Astrocyte (in vitro differentiated cells and primary cell): ENCODE results near the gene LLCFC1. TPM values are rescaled to one million over a fixed set of nuclear protein-coding genes. Genes with fewer than 3 reads are reported as not detected.

Experiments
- DNase-seq: peaks from one replicate; pipeline ENCODE4 v3.0.0-alpha.2; 2010; ENCODE audit warnings: low read depth
- FAIRE-seq: peaks from 2 replicates; lab custom pipeline; 2011; peaks lifted over from hg19 to GRCh38; lab: Jason Lieb, UNC
- H2AFZ ChIP-seq: 2 replicates; pipeline ENCODE4 v1.6.0; 2012; ENCODE audit warnings: low read depth, low read length, inconsistent platforms
- H3K27ac ChIP-seq: 2 replicates; pipeline ENCODE4 v1.5.1; 2011; ENCODE audit warnings: low read depth, low read length, inconsistent platforms
- H3K27me3 ChIP-seq: 2 replicates; pipeline ENCODE4 v1.6.0; 2011; ENCODE audit warnings: low read length, inconsistent platforms; ENCODE audit not compliant: insufficient read depth
- H3K36me3 ChIP-seq: 2 replicates; pipeline ENCODE4 v1.5.1; 2011; ENCODE audit warnings: low read length, inconsistent platforms; ENCODE audit not compliant: insufficient read depth
- H3K4me1 ChIP-seq: 2 replicates; pipeline ENCODE4 v1.5.1; 2011; ENCODE audit warnings: low read length, inconsistent platforms; ENCODE audit not compliant: insufficient read depth
- H3K4me2 ChIP-seq: 2 replicates; pipeline ENCODE4 v1.6.0; 2012; ENCODE audit warnings: low read length, inconsistent platforms
- H3K4me3 ChIP-seq: 2 replicates; pipeline ENCODE4 v1.5.1; 2011; ENCODE audit warnings: low read depth, mild to moderate bottlenecking, low read length, inconsistent platforms; ENCODE audit not compliant: insufficient read depth
- H3K79me2 ChIP-seq: 2 replicates; pipeline ENCODE4 v1.6.0; 2012; ENCODE audit warnings: mild to moderate bottlenecking, low read length, inconsistent platforms; ENCODE audit not compliant: insufficient read depth
- H3K9ac ChIP-seq: 2 replicates; pipeline ENCODE4 v1.6.0; 2012; ENCODE audit warnings: mild to moderate bottlenecking, low read length, inconsistent platforms
- H3K9me3 ChIP-seq: 2 replicates; pipeline ENCODE4 v1.5.1; 2012; ENCODE audit warnings: low read depth, mild to moderate bottlenecking, low read length, inconsistent platforms; ENCODE audit not compliant: insufficient read depth
- H4K20me1 ChIP-seq: 2 replicates; pipeline ENCODE4 v1.6.0; 2012; ENCODE audit warnings: low read length, inconsistent platforms; ENCODE audit not compliant: insufficient read depth
- H3K27ac Mint-ChIP-seq: one replicate; pipeline ENCODE4 v1.8.0; 2021; ENCODE audit warnings: mild to moderate bottlenecking, mixed read lengths; ENCODE audit not compliant: unreplicated experiment
- H3K27me3 Mint-ChIP-seq: one replicate; pipeline ENCODE4 v1.8.0; 2021; ENCODE audit warnings: low read depth, mixed read lengths; ENCODE audit not compliant: unreplicated experiment
- H3K36me3 Mint-ChIP-seq: one replicate; pipeline ENCODE4 v1.8.0; 2021; ENCODE audit warnings: low read depth, mixed read lengths; ENCODE audit not compliant: unreplicated experiment
- H3K4me1 Mint-ChIP-seq: one replicate; pipeline ENCODE4 v1.8.0; 2021; ENCODE audit warnings: low read depth, mixed read lengths; ENCODE audit not compliant: unreplicated experiment
- H3K4me3 Mint-ChIP-seq: one replicate; pipeline ENCODE4 v1.8.0; 2021; ENCODE audit warnings: mild to moderate bottlenecking, moderate library complexity, mixed read lengths; ENCODE audit not compliant: unreplicated experiment
- H3K9me3 Mint-ChIP-seq: one replicate; pipeline ENCODE4 v1.8.0; 2021; ENCODE audit warnings: mild to moderate bottlenecking, mixed read lengths; ENCODE audit not compliant: unreplicated experiment
- CTCF ChIP-seq: IDR thresholded peaks from 2 replicates; pipeline ENCODE4 v1.5.1; 2011; ENCODE audit warnings: low read depth, mild to moderate bottlenecking, inconsistent platforms, low read length, moderate library complexity; ENCODE audit not compliant: insufficient read depth
- EZH2 ChIP-seq: IDR thresholded peaks from 2 replicates; pipeline ENCODE4 v1.6.1; 2012; ENCODE audit warnings: mild to moderate bottlenecking, low read length, inconsistent platforms; ENCODE audit not compliant: insufficient read depth
- total RNA-seq: library from RNA; stranded (reverse); gene quantifications from 2 replicates; pipeline ENCODE4 v1.2.1, GENCODE V29; 2021

Gene LLCFC1
- total RNA-seq, 1 donor from 2014 or later = not detected

DNA sequence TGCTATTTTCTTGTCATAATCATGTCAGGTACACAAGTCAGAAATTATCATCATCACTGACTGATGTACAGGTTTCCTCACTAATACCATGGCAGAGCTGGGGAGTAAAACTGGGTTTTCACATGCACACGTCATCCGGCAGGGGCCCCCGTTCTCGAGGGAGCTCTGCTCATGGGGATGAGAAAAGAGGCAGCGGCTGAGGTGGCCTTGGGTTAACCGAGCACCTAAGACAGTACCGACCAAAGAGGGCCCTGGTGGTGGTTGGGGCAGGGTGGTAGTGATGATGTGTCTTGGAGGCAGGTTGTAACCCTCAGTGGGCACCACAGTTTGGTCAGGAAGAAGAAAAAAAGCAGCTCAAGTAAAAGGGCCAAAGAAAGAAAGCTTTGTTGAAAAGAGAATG lies 41.6 kb upstream of the LLCFC1 start:
- FAIRE-seq (no peak), DNase-seq (no peak)
- TF ChIP-seq EZH2 (no peak), CTCF (no peak)
- Histone ChIP-seq H3K4me3 (no peak overlapping the region), H3K9me3 (no peaks in the 10 kb centered on the region), H3K4me2 (no peak overlapping the region), H3K27ac (no peak overlapping the region), H4K20me1 (no peaks in the 10 kb centered on the region), H3K79me2 (no peaks in the 10 kb centered on the region), H3K4me1 (no peaks in the 10 kb centered on the region), H3K27me3 (peaks cover 3% of the 10 kb centered on the region), H2AFZ (no peak overlapping the region), H3K9ac (no peak overlapping the region), H3K36me3 (no peaks in the 10 kb centered on the region)
- Mint-ChIP-seq H3K36me3 (peaks cover 4% of the 10 kb centered on the region), H3K4me1 (no peaks in the 10 kb centered on the region), H3K4me3 (no peak overlapping the region), H3K27ac (no peak overlapping the region), H3K27me3 (peaks cover 43% of the 10 kb centered on the region), H3K9me3 (peaks cover 6% of the 10 kb centered on the region)

DNA sequence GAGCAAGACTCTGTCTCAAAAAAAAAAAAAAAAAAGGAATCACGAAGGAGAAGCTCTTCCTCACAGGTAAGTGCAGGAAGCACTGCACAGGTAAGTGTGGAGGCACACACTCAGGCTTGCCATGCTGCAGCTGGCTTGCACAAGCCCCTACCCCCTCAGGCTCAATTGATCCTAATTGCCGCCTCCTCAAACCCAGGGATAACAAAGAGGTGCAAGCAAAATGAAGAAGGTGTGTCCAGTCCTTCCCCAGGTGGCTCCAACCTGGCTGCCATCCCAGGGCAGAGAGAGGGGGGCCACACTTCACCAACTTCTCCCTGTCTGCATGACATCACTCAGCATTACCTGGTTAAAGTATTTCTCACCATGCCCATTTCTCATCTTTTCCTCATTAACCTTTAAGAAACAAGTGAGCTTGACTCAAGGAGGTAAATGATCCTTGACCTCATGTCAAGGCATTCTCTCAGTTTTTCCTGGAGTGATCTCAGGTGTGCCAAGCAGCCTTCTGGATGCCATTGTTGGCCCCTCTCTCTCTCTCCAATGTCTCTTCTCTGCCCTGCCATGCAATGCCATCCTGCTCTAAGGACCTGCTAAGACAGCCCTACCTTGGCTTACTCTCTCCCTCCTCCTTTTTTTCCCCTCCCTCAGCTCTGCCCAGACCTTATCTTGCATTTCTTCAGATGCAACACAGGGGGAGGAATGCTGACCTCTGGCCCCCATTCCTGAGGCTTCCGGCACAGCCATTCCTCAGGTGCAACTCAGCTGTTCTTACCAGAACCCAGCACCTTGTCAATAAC lies 40.7 kb upstream of the LLCFC1 start:
- FAIRE-seq (no peak), DNase-seq (no peak)
- Histone ChIP-seq H3K79me2 (no peaks in the 10 kb centered on the region), H3K4me3 (no peak overlapping the region), H3K27ac (no peak overlapping the region), H3K4me1 (no peaks in the 10 kb centered on the region), H3K9ac (no peak overlapping the region), H3K27me3 (peaks cover 3% of the 10 kb centered on the region), H3K4me2 (no peak overlapping the region), H4K20me1 (no peaks in the 10 kb centered on the region), H3K36me3 (no peaks in the 10 kb centered on the region), H2AFZ (no peak overlapping the region), H3K9me3 (no peaks in the 10 kb centered on the region)
- H3K9me3 Mint-ChIP-seq = peaks cover 7% of the 10 kb centered on the region
- H3K27ac Mint-ChIP-seq = no peak overlapping the region
- no peak overlapping the region for H3K4me3 Mint-ChIP-seq
- H3K27me3 Mint-ChIP-seq = peaks cover 40% of the 10 kb centered on the region
- H3K36me3 Mint-ChIP-seq = peaks cover 4% of the 10 kb centered on the region
- H3K4me1 Mint-ChIP-seq = no peaks in the 10 kb centered on the region
- no peak for TF ChIP-seq EZH2
- TF ChIP-seq CTCF = no peak

GRCh38 chr7:142899661-142900060 lies 39.6 kb upstream of the LLCFC1 start:
- Histone ChIP-seq H3K4me1 (no peaks in the 10 kb centered on the region), H3K36me3 (no peaks in the 10 kb centered on the region), H3K9ac (no peak overlapping the region), H3K9me3 (peaks cover 2% of the 10 kb centered on the region), H3K27me3 (peaks cover 3% of the 10 kb centered on the region), H2AFZ (no peak overlapping the region), H4K20me1 (no peaks in the 10 kb centered on the region), H3K79me2 (no peaks in the 10 kb centered on the region), H3K27ac (no peak overlapping the region), H3K4me3 (no peak overlapping the region), H3K4me2 (no peak overlapping the region)
- FAIRE-seq (no peak), DNase-seq (no peak)
- Mint-ChIP-seq H3K36me3 (peaks cover 4% of the 10 kb centered on the region), H3K4me3 (no peak overlapping the region), H3K4me1 (no peaks in the 10 kb centered on the region), H3K27ac (no peak overlapping the region), H3K9me3 (peaks cover 7% of the 10 kb centered on the region), H3K27me3 (peaks cover 37% of the 10 kb centered on the region)
- no peak for TF ChIP-seq CTCF
- TF ChIP-seq EZH2 = no peak
